B cell (primary cell): Measurements from ENCODE around the gene ERC2.
A peak's percentile ranks its signal among the peaks of the same experiment; 100 is the strongest.

Experiments used
- CTCF ChIP-seq: fragments of 200-600 bp; IDR thresholded peaks from one replicate; pipeline ENCODE4 v1.8.0; 2022; ENCODE audit warnings: antibody characterized with exemption, mild to moderate bottlenecking
- EZH2 ChIP-seq: IDR thresholded peaks from 2 replicates; pipeline ENCODE4 v1.6.1; 2012; ENCODE audit warnings: borderline replicate concordance, low read depth, mild to moderate bottlenecking, moderate library complexity, low read length; ENCODE audit not compliant: insufficient read depth, poor library complexity, severe bottlenecking

- TF ChIP-seq CTCF: peak; percentile 45
- no peak for TF ChIP-seq EZH2
Observed at GRCh38 chr3:55826731-55827496, 641.4 kb downstream of the ERC2 start.
